WTC11 (cell line): ENCODE data around the gene WNT5A. TPM values are rescaled to one million over a fixed set of nuclear protein-coding genes. Genes with fewer than 3 reads are reported as not detected.

Experiments
- ATAC-seq: fragments of 200-7000 bp; cut with Tn5 transposase; 2 replicates; pipeline ENCODE4 v1.10.0; 2021; ENCODE audit warnings: mild to moderate bottlenecking, moderate library complexity
- CTCF ChIA-PET: fragments of 300-600 bp; sonication (Branson Sonifier 250); formaldehyde crosslinking; loops from one replicate; lab custom pipeline; 2021; ENCODE audit warnings: antibody characterized with exemption; lab: Charles Lee
- POLR2A ChIA-PET: fragments of 350-600 bp; sonication (Branson Sonifier 250); formaldehyde crosslinking; loops from one replicate; lab custom pipeline; 2021; ENCODE audit warnings: antibody characterized with exemption; lab: Charles Lee
- DNase-seq: peaks from one replicate; pipeline ENCODE4 v3.0.0; 2021; ENCODE audit warnings: low spot score
- H3K27ac Mint-ChIP-seq: 2 replicates; pipeline ENCODE4 v1.8.0; 2021; ENCODE audit warnings: mixed read lengths
- H3K27me3 Mint-ChIP-seq: 2 replicates; pipeline ENCODE4 v1.8.0; 2021; ENCODE audit warnings: low read depth, mild to moderate bottlenecking, moderate library complexity, mixed read lengths
- H3K36me3 Mint-ChIP-seq: 2 replicates; pipeline ENCODE4 v1.8.0; 2021; ENCODE audit warnings: mixed read lengths
- H3K4me1 Mint-ChIP-seq: 2 replicates; pipeline ENCODE4 v1.8.0; 2022; ENCODE audit warnings: mixed read lengths
- H3K4me3 Mint-ChIP-seq: 2 replicates; pipeline ENCODE4 v1.8.0; 2021; ENCODE audit warnings: mild to moderate bottlenecking, moderate library complexity, mixed read lengths
- H3K9me3 Mint-ChIP-seq: 2 replicates; pipeline ENCODE4 v1.8.0; 2021; ENCODE audit warnings: mixed read lengths
- CREB1 ChIP-seq: sonication (generic); formaldehyde crosslinking; IDR thresholded peaks from 2 replicates; pipeline ENCODE4 v1.8.0; 2023; ENCODE audit warnings: mild to moderate bottlenecking, missing genetic modification reagents
- NFATC4 ChIP-seq: fragments of 250-450 bp; sonication (Bioruptor Pico); IDR thresholded peaks from 2 replicates; pipeline ENCODE4 v1.9.0; 2021; ENCODE audit warnings: mild to moderate bottlenecking
- NFYB ChIP-seq: sonication (generic); formaldehyde crosslinking; conservative IDR thresholded peaks from 2 replicates; pipeline ENCODE4 v1.8.0; 2022; ENCODE audit warnings: low read depth, missing genetic modification reagents
- NR2C2 ChIP-seq: sonication (generic); formaldehyde crosslinking; IDR thresholded peaks from 2 replicates; pipeline ENCODE4 v1.8.0; 2022; ENCODE audit warnings: mild to moderate bottlenecking, missing genetic modification reagents
- RORB ChIP-seq: fragments of 250-450 bp; sonication (Bioruptor Pico); IDR thresholded peaks from 2 replicates; pipeline ENCODE4 v1.9.0; 2021; ENCODE audit warnings: mild to moderate bottlenecking
- total RNA-seq: library from RNA; stranded (reverse); gene quantifications from 3 replicates; pipeline ENCODE4 v1.2.3, GENCODE V29; 2021
- TF ChIP-seq, protein P1 (sequence below): sonication (generic); formaldehyde crosslinking; IDR thresholded peaks from 2 replicates; pipeline ENCODE4 v1.8.1; 2022; ENCODE audit warnings: missing genetic modification reagents, borderline replicate concordance
- TF ChIP-seq, protein P2 (sequence below): fragments of 250-450 bp; sonication (Bioruptor Pico); IDR thresholded peaks from 2 replicates; pipeline ENCODE4 v1.9.0; 2021; ENCODE audit warnings: mild to moderate bottlenecking
- TF ChIP-seq, protein P3 (sequence below): sonication (generic); formaldehyde crosslinking; IDR thresholded peaks from 2 replicates; pipeline ENCODE4 v1.8.1; 2023; ENCODE audit warnings: mild to moderate bottlenecking, missing genetic modification reagents, moderate library complexity
- TF ChIP-seq, protein P4 (sequence below): fragments of 250-450 bp; sonication (Bioruptor Pico); IDR thresholded peaks from 2 replicates; pipeline ENCODE4 v1.8.0; 2021; ENCODE audit warnings: mild to moderate bottlenecking
- TF ChIP-seq, protein P5 (sequence below): sonication (generic); formaldehyde crosslinking; IDR thresholded peaks from 2 replicates; pipeline ENCODE4 v1.8.0; 2023; ENCODE audit warnings: missing genetic modification reagents, mild to moderate bottlenecking, borderline replicate concordance
- TF ChIP-seq, protein P6 (sequence below): sonication (generic); formaldehyde crosslinking; IDR thresholded peaks from 2 replicates; pipeline ENCODE4 v1.8.1; 2022; ENCODE audit warnings: low read depth, mild to moderate bottlenecking, moderate library complexity, missing genetic modification reagents, borderline replicate concordance
- TF ChIP-seq, protein P7 (sequence below): sonication (generic); formaldehyde crosslinking; IDR thresholded peaks from 2 replicates; pipeline ENCODE4 v1.8.0; 2022; ENCODE audit warnings: missing genetic modification reagents
- TF ChIP-seq, protein P8 (sequence below): sonication (generic); formaldehyde crosslinking; IDR thresholded peaks from 2 replicates; pipeline ENCODE4 v1.8.0; 2023; ENCODE audit warnings: mild to moderate bottlenecking, missing genetic modification reagents

WNT5A gene
- total RNA-seq, 1 experiment from 2014 or later, result 10.6 TPM

DNA sequence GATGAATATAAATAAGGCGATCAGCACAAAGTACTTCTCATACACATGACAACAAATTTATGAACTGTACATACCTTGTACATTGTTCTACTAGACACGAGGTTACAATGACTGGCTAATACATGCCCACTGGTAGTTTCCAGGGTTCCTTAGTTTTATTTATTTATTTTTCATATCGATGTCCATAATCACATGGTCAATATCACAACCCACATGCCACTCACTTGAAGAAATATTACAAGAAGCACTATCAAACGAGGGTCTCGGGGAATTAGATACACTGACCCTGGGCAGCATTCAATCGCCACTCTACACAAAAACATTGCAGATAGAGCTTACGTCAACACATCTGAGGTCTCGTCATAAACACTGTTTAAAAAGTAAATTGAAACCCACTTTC is 21.2 kb upstream of the WNT5A start:
- ChIA-PET POLR2A (no interaction called here), CTCF (no interaction called here)
- no peak overlapping the region for H3K4me3 Mint-ChIP-seq

DNA sequence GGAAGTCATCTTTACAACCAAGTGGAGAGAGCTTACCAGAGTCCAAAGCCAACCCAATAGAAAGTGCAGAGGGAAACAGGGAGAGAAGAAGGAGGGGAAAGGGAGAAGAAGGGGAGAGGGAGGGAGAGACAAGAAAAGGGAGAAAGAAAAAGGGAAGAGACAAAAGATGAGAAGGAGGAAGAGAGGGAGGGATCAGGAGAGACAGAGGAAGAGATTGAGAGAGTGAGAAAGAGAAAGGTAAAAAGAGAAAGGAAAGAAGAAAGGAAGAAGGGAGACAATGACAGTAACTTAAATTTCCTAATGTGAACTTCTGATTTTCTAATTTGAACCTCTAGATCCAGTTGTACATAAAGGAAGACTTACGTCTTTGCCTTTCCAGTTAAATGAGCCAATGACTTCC is 20.7 kb upstream of the WNT5A start:
- H3K27me3 Mint-ChIP-seq, result no peaks in the 10 kb centered on the region
- no peak overlapping the region for H3K27ac Mint-ChIP-seq
- POLR2A ChIA-PET, result no interaction called here
- no peaks in the 10 kb centered on the region for H3K9me3 Mint-ChIP-seq
- no peak overlapping the region for H3K4me3 Mint-ChIP-seq
- no peak for DNase-seq
- ATAC-seq, result no peak
- H3K4me1 Mint-ChIP-seq, result peaks cover 20% of the 10 kb centered on the region
- CTCF ChIA-PET, result no interaction called here
- H3K36me3 Mint-ChIP-seq, result no peaks in the 10 kb centered on the region
- TF ChIP-seq, protein P1, sequence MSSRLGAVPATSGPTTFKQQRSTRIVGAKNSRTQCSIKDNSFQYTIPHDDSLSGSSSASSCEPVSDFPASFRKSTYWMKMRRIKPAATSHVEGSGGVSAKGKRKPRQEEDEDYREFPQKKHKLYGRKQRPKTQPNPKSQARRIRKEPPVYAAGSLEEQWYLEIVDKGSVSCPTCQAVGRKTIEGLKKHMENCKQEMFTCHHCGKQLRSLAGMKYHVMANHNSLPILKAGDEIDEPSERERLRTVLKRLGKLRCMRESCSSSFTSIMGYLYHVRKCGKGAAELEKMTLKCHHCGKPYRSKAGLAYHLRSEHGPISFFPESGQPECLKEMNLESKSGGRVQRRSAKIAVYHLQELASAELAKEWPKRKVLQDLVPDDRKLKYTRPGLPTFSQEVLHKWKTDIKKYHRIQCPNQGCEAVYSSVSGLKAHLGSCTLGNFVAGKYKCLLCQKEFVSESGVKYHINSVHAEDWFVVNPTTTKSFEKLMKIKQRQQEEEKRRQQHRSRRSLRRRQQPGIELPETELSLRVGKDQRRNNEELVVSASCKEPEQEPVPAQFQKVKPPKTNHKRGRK (CRISPR knock-in tag), result no peak
- TF ChIP-seq, protein P2, sequence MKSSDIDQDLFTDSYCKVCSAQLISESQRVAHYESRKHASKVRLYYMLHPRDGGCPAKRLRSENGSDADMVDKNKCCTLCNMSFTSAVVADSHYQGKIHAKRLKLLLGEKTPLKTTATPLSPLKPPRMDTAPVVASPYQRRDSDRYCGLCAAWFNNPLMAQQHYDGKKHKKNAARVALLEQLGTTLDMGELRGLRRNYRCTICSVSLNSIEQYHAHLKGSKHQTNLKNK, result no peak
- TF ChIP-seq, protein P3, sequence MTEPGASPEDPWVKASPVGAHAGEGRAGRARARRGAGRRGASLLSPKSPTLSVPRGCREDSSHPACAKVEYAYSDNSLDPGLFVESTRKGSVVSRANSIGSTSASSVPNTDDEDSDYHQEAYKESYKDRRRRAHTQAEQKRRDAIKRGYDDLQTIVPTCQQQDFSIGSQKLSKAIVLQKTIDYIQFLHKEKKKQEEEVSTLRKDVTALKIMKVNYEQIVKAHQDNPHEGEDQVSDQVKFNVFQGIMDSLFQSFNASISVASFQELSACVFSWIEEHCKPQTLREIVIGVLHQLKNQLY, result no peak
- no peak for TF ChIP-seq NR2C2 (CRISPR knock-in tag)
- TF ChIP-seq, protein P4, sequence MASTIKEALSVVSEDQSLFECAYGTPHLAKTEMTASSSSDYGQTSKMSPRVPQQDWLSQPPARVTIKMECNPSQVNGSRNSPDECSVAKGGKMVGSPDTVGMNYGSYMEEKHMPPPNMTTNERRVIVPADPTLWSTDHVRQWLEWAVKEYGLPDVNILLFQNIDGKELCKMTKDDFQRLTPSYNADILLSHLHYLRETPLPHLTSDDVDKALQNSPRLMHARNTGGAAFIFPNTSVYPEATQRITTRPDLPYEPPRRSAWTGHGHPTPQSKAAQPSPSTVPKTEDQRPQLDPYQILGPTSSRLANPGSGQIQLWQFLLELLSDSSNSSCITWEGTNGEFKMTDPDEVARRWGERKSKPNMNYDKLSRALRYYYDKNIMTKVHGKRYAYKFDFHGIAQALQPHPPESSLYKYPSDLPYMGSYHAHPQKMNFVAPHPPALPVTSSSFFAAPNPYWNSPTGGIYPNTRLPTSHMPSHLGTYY (CRISPR knock-in tag), result no peak
- TF ChIP-seq RORB (CRISPR knock-in tag), result no peak
- TF ChIP-seq, protein P5, sequence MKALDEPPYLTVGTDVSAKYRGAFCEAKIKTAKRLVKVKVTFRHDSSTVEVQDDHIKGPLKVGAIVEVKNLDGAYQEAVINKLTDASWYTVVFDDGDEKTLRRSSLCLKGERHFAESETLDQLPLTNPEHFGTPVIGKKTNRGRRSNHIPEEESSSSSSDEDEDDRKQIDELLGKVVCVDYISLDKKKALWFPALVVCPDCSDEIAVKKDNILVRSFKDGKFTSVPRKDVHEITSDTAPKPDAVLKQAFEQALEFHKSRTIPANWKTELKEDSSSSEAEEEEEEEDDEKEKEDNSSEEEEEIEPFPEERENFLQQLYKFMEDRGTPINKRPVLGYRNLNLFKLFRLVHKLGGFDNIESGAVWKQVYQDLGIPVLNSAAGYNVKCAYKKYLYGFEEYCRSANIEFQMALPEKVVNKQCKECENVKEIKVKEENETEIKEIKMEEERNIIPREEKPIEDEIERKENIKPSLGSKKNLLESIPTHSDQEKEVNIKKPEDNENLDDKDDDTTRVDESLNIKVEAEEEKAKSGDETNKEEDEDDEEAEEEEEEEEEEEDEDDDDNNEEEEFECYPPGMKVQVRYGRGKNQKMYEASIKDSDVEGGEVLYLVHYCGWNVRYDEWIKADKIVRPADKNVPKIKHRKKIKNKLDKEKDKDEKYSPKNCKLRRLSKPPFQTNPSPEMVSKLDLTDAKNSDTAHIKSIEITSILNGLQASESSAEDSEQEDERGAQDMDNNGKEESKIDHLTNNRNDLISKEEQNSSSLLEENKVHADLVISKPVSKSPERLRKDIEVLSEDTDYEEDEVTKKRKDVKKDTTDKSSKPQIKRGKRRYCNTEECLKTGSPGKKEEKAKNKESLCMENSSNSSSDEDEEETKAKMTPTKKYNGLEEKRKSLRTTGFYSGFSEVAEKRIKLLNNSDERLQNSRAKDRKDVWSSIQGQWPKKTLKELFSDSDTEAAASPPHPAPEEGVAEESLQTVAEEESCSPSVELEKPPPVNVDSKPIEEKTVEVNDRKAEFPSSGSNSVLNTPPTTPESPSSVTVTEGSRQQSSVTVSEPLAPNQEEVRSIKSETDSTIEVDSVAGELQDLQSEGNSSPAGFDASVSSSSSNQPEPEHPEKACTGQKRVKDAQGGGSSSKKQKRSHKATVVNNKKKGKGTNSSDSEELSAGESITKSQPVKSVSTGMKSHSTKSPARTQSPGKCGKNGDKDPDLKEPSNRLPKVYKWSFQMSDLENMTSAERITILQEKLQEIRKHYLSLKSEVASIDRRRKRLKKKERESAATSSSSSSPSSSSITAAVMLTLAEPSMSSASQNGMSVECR (CRISPR knock-in tag), result no peak
- TF ChIP-seq CREB1 (CRISPR knock-in tag), result no peak

More for the DNA sequence above, 21.2 kb upstream of the WNT5A start:
- Mint-ChIP-seq H3K4me1 (peaks cover 26% of the 10 kb centered on the region), H3K9me3 (no peaks in the 10 kb centered on the region), H3K27ac (no peak overlapping the region), H3K27me3 (no peaks in the 10 kb centered on the region), H3K36me3 (no peaks in the 10 kb centered on the region)
- TF ChIP-seq NFATC4 (no peak), NFYB (CRISPR knock-in tag) (no peak)
- TF ChIP-seq, protein P6, sequence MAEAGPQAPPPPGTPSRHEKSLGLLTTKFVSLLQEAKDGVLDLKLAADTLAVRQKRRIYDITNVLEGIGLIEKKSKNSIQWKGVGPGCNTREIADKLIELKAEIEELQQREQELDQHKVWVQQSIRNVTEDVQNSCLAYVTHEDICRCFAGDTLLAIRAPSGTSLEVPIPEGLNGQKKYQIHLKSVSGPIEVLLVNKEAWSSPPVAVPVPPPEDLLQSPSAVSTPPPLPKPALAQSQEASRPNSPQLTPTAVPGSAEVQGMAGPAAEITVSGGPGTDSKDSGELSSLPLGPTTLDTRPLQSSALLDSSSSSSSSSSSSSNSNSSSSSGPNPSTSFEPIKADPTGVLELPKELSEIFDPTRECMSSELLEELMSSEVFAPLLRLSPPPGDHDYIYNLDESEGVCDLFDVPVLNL, result no peak
- TF ChIP-seq, protein P7, sequence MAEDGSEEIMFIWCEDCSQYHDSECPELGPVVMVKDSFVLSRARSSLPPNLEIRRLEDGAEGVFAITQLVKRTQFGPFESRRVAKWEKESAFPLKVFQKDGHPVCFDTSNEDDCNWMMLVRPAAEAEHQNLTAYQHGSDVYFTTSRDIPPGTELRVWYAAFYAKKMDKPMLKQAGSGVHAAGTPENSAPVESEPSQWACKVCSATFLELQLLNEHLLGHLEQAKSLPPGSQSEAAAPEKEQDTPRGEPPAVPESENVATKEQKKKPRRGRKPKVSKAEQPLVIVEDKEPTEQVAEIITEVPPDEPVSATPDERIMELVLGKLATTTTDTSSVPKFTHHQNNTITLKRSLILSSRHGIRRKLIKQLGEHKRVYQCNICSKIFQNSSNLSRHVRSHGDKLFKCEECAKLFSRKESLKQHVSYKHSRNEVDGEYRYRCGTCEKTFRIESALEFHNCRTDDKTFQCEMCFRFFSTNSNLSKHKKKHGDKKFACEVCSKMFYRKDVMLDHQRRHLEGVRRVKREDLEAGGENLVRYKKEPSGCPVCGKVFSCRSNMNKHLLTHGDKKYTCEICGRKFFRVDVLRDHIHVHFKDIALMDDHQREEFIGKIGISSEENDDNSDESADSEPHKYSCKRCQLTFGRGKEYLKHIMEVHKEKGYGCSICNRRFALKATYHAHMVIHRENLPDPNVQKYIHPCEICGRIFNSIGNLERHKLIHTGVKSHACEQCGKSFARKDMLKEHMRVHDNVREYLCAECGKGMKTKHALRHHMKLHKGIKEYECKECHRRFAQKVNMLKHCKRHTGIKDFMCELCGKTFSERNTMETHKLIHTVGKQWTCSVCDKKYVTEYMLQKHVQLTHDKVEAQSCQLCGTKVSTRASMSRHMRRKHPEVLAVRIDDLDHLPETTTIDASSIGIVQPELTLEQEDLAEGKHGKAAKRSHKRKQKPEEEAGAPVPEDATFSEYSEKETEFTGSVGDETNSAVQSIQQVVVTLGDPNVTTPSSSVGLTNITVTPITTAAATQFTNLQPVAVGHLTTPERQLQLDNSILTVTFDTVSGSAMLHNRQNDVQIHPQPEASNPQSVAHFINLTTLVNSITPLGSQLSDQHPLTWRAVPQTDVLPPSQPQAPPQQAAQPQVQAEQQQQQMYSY (CRISPR knock-in tag), result no peak
- TF ChIP-seq, protein P8, sequence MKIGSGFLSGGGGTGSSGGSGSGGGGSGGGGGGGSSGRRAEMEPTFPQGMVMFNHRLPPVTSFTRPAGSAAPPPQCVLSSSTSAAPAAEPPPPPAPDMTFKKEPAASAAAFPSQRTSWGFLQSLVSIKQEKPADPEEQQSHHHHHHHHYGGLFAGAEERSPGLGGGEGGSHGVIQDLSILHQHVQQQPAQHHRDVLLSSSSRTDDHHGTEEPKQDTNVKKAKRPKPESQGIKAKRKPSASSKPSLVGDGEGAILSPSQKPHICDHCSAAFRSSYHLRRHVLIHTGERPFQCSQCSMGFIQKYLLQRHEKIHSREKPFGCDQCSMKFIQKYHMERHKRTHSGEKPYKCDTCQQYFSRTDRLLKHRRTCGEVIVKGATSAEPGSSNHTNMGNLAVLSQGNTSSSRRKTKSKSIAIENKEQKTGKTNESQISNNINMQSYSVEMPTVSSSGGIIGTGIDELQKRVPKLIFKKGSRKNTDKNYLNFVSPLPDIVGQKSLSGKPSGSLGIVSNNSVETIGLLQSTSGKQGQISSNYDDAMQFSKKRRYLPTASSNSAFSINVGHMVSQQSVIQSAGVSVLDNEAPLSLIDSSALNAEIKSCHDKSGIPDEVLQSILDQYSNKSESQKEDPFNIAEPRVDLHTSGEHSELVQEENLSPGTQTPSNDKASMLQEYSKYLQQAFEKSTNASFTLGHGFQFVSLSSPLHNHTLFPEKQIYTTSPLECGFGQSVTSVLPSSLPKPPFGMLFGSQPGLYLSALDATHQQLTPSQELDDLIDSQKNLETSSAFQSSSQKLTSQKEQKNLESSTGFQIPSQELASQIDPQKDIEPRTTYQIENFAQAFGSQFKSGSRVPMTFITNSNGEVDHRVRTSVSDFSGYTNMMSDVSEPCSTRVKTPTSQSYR, result no peak
- ATAC-seq, result no peak
- no peak for DNase-seq
